Measurements from ENCODE around the gene OR11A1.
"Not testable (repeated sequence)": the region's sequence is repeated elsewhere in the genome, so short reads cannot be mapped to it uniquely, and the experiment has no call there.

The OR11A1 gene

GRCh38 chr6:29477923-29478450 lies 21.1 kb upstream of the OR11A1 start:
- DNase-seq, result no peak

GRCh38 chr6:29474996-29475395 lies 18.1 kb upstream of the OR11A1 start:
- DNase-seq, result no peak

- no peak for DNase-seq
Measured at GRCh38 chr6:29466241-29466640, 9.4 kb upstream of the OR11A1 start.

- no peak for DNase-seq
Measured at GRCh38 chr6:29465801-29466200, 8.9 kb upstream of the OR11A1 start.

- no peak for DNase-seq
Measured at GRCh38 chr6:29465279-29465678, 8.4 kb upstream of the OR11A1 start.

- DNase-seq, result no peak
Measured at GRCh38 chr6:29462022-29462421, 5.2 kb upstream of the OR11A1 start.

- no peak for DNase-seq
Measured at GRCh38 chr6:29461021-29461814, 4.3 kb upstream of the OR11A1 start.

GRCh38 chr6:29451471-29452193 lies 5.2 kb downstream of the OR11A1 start:
- DNase-seq, result no peak

- no peak for DNase-seq
Measured at GRCh38 chr6:29447670-29448069, 9.2 kb downstream of the OR11A1 start.

- not testable (repeated sequence) for DNase-seq
Measured at GRCh38 chr6:29444031-29444430, 12.8 kb downstream of the OR11A1 start.

- DNase-seq, result no peak
Measured at GRCh38 chr6:29442719-29443118, 14.2 kb downstream of the OR11A1 start.

GRCh38 chr6:29439006-29439405 lies 17.9 kb downstream of the OR11A1 start, which contains the start of gene OR10C1:
TSS of gene OR10C1 (plus strand) at chr6:29439306. CDS start at chr6:29440016, 710 bp downstream.
- no peak for DNase-seq

- peak in 1 of 2 experiments; percentile 38 for DNase-seq
Measured at GRCh38 chr6:29436730-29437129, 20.1 kb downstream of the OR11A1 start.

- no peak for DNase-seq
Measured at GRCh38 chr6:29426654-29427053, 30.2 kb downstream of the OR11A1 start.

- DNase-seq, result no peak
Measured at GRCh38 chr6:29425075-29425474, 31.8 kb downstream of the OR11A1 start.

GRCh38 chr6:29424575-29424974 lies 32.3 kb downstream of the OR11A1 start:
- DNase-seq, result no peak

GRCh38 chr6:29424168-29424567 lies 32.7 kb downstream of the OR11A1 start:
- no peak for DNase-seq

GRCh38 chr6:29419516-29419915 lies 37.4 kb downstream of the OR11A1 start:
- DNase-seq, result no peak

- DNase-seq, result no peak
Measured at GRCh38 chr6:29414588-29414987, 42.3 kb downstream of the OR11A1 start, which contains the start of gene OR12D1. TSS of gene OR12D1 (plus strand) at chr6:29414928.

- DNase-seq, result no peak
Measured at GRCh38 chr6:29403801-29404200, 53.1 kb downstream of the OR11A1 start.

GRCh38 chr6:29399525-29399924 lies 57.3 kb downstream of the OR11A1 start:
- no peak for DNase-seq

GRCh38 chr6:29395331-29395730 lies 61.5 kb downstream of the OR11A1 start, which contains the start of gene OR12D2:
TSS of gene OR12D2 (plus strand) at chr6:29395631. CDS start at chr6:29396700, 1,069 bp downstream.
- DNase-seq, result no peak

- DNase-seq, result no peak
Measured at GRCh38 chr6:29388533-29388932, 68.3 kb downstream of the OR11A1 start.

GRCh38 chr6:29376003-29376402 lies 80.9 kb downstream of the OR11A1 start:
- DNase-seq, result no peak
